H1 (cell line): ENCODE measurements around the gene ASCC2. TPM values are rescaled to one million over a fixed set of nuclear protein-coding genes. Genes with fewer than 3 reads are reported as not detected.

Experiments
- CTCF ChIA-PET: fragments of 300-600 bp; sonication (Branson Sonifier 250); formaldehyde crosslinking; loops from one replicate; lab custom pipeline; 2021; ENCODE audit not compliant: partially characterized antibody; lab: Charles Lee
- POLR2A ChIA-PET: fragments of 300-600 bp; sonication (Branson Sonifier 250); formaldehyde crosslinking; loops from one replicate; lab custom pipeline; 2021; ENCODE audit warnings: inconsistent platforms; ENCODE audit not compliant: partially characterized antibody; lab: Charles Lee
- DNase-seq, 2 experiments: peaks; one replicate each; pipeline versions ENCODE4 v3.0.0 to v3.0.0-alpha.2; 2010 to 2022; ENCODE audit warnings: low spot score in 2 of 2, low read depth in 1 of 2, mixed read lengths in 1 of 2
- FAIRE-seq: peaks from 2 replicates; lab custom pipeline; 2011; peaks lifted over from hg19 to GRCh38; lab: Jason Lieb, UNC
- H2AFZ ChIP-seq: 2 replicates; pipeline ENCODE4 v1.8.1; 2012; ENCODE audit warnings: low read length, inconsistent platforms
- H2AK5ac ChIP-seq: 2 replicates; pipeline ENCODE4 v1.6.1; 2013; ENCODE audit warnings: low read depth, low read length
- H2BK120ac ChIP-seq: replicated peaks from 2 replicates; pipeline ENCODE3; 2013; ENCODE audit warnings: low read depth, low read length, inconsistent platforms
- H2BK12ac ChIP-seq: 2 replicates; pipeline ENCODE4 v1.6.1; 2013; ENCODE audit warnings: low read depth, low read length
- H2BK15ac ChIP-seq: 2 replicates; pipeline ENCODE4 v1.6.1; 2013; ENCODE audit warnings: low read length
- H2BK20ac ChIP-seq: 2 replicates; pipeline ENCODE4 v1.6.1; 2013; ENCODE audit warnings: low read length
- H2BK5ac ChIP-seq: 2 replicates; pipeline ENCODE4 v1.6.1; 2013; ENCODE audit warnings: low read depth, low read length
- H3K14ac ChIP-seq: 2 replicates; pipeline ENCODE4 v1.6.1; 2013; ENCODE audit warnings: inconsistent platforms; ENCODE audit not compliant: insufficient read length
- H3K18ac ChIP-seq: 2 replicates; pipeline ENCODE4 v1.6.1; 2013; ENCODE audit warnings: low read length; ENCODE audit errors: extremely low read depth
- H3K23ac ChIP-seq: 2 replicates; pipeline ENCODE4 v1.6.1; 2013; ENCODE audit warnings: inconsistent platforms; ENCODE audit not compliant: insufficient read length
- H3K23me2 ChIP-seq: 2 replicates; pipeline ENCODE4 v1.6.1; 2013; ENCODE audit warnings: low read depth, low read length
- H3K27ac ChIP-seq: 2 replicates; pipeline ENCODE4 v1.6.1; 2011; ENCODE audit warnings: low read depth, low read length, inconsistent platforms
- H3K27me3 ChIP-seq, 4 experiments: replicated peaks in 1 of 4; 1 replicate in 1 of 4; 2 replicates in 3 of 4; pipeline versions ENCODE4 v1.6.1 to v1.8.1; 2011 to 2013; ENCODE audit warnings: low read length in 3 of 4, mild to moderate bottlenecking in 3 of 4, inconsistent platforms in 2 of 4, mixed read lengths in 2 of 4, moderate library complexity in 1 of 4; ENCODE audit not compliant: control insufficient read depth in 3 of 4, insufficient read depth in 3 of 4; ENCODE audit errors: extremely low read depth in 1 of 4
- H3K36me3 ChIP-seq, 4 experiments: 2 replicates each; pipeline versions ENCODE4 v1.6.1 to v1.8.1; 2011 to 2013; ENCODE audit warnings: mild to moderate bottlenecking in 4 of 4, low read length in 3 of 4, moderate library complexity in 2 of 4, control low read depth in 1 of 4, inconsistent platforms in 1 of 4; ENCODE audit not compliant: insufficient read depth in 4 of 4, control insufficient read depth in 2 of 4
- H3K4ac ChIP-seq: replicated peaks from 2 replicates; pipeline ENCODE3; 2013; ENCODE audit warnings: low read length, low read depth, mixed read lengths, inconsistent platforms; ENCODE audit not compliant: insufficient read length
- H3K4me1 ChIP-seq, 4 experiments: replicated peaks in 1 of 4; 1 replicate in 1 of 4; 2 replicates in 3 of 4; pipeline versions ENCODE4 v1.6.1 to v1.8.1; 2011 to 2013; ENCODE audit warnings: low read length in 3 of 4, inconsistent platforms in 2 of 4, mixed read lengths in 1 of 4; ENCODE audit not compliant: insufficient read depth in 4 of 4, control insufficient read depth in 3 of 4
- H3K4me2 ChIP-seq, 2 experiments: 2 replicates each; pipeline versions ENCODE4 v1.6.1 to v1.8.1; 2011 to 2013; ENCODE audit warnings: low read depth in 2 of 2, low read length in 2 of 2, control low read depth in 1 of 2, inconsistent platforms in 1 of 2, mild to moderate bottlenecking in 1 of 2; ENCODE audit not compliant: insufficient read depth in 1 of 2
- H3K4me3 ChIP-seq, 4 experiments: fragments of 200-600, 300-600 bp in 1 of 4; sonication (generic), shearing (Covaris generic), sonication (Bioruptor Twin) in 1 of 4; 2 replicates each; pipeline versions ENCODE4 v1.5.1 to v1.8.1; 2011 to 2016; ENCODE audit warnings: low read length in 4 of 4, low read depth in 3 of 4, control low read depth in 2 of 4, inconsistent platforms in 2 of 4, mild to moderate bottlenecking in 2 of 4, mixed read lengths in 1 of 4, moderate library complexity in 1 of 4; ENCODE audit not compliant: insufficient read depth in 2 of 4; ENCODE audit errors: extremely low read depth in 1 of 4
- H3K56ac ChIP-seq: replicated peaks from 2 replicates; pipeline ENCODE3; 2013; ENCODE audit warnings: low read depth, mild to moderate bottlenecking, mixed read lengths, low read length, inconsistent platforms; ENCODE audit not compliant: insufficient read length
- H3K79me1 ChIP-seq: 2 replicates; pipeline ENCODE4 v1.6.1; 2013; ENCODE audit warnings: low read depth, low read length, control low read depth
- H3K79me2 ChIP-seq, 2 experiments: 2 replicates each; pipeline versions ENCODE4 v1.6.1 to v1.8.1; 2012 to 2013; ENCODE audit warnings: low read length in 2 of 2, mild to moderate bottlenecking in 2 of 2, inconsistent platforms in 1 of 2; ENCODE audit not compliant: insufficient read depth in 2 of 2, control insufficient read depth in 1 of 2
- H3K9ac ChIP-seq, 4 experiments: replicated peaks in 1 of 4; 1 replicate in 1 of 4; 2 replicates in 3 of 4; pipeline versions ENCODE4 v1.6.1 to v1.8.1; 2011 to 2013; ENCODE audit warnings: low read depth in 3 of 4, low read length in 3 of 4, control low read depth in 2 of 4, mild to moderate bottlenecking in 2 of 4, moderate library complexity in 2 of 4, inconsistent platforms in 1 of 4; ENCODE audit errors: extremely low read depth in 1 of 4
- H3K9me3 ChIP-seq, 2 experiments: 2 replicates each; pipeline versions ENCODE4 v1.6.1 to v1.8.1; 2012 to 2013; ENCODE audit warnings: mild to moderate bottlenecking in 2 of 2, moderate library complexity in 2 of 2, control low read depth in 1 of 2, inconsistent platforms in 1 of 2, low read depth in 1 of 2, low read length in 1 of 2, mixed read lengths in 1 of 2; ENCODE audit not compliant: insufficient read depth in 2 of 2
- H4K20me1 ChIP-seq, 2 experiments: replicated peaks in 1 of 2; 2 replicates each; pipeline versions ENCODE3 to v1.8.1; 2011 to 2013; ENCODE audit warnings: inconsistent platforms in 2 of 2, low read length in 2 of 2, mild to moderate bottlenecking in 1 of 2; ENCODE audit not compliant: insufficient read depth in 2 of 2, control insufficient read depth in 1 of 2
- H4K5ac ChIP-seq: 2 replicates; pipeline ENCODE4 v1.6.1; 2013; ENCODE audit warnings: low read length, low read depth, mixed read lengths, inconsistent platforms; ENCODE audit not compliant: insufficient read length
- H4K8ac ChIP-seq: 2 replicates; pipeline ENCODE4 v1.8.0; 2013; ENCODE audit warnings: mild to moderate bottlenecking, moderate library complexity, low read length, inconsistent platforms; ENCODE audit not compliant: insufficient read depth; ENCODE audit errors: extremely low read depth
- H4K91ac ChIP-seq: replicated peaks from 2 replicates; pipeline ENCODE3; 2013; ENCODE audit warnings: low read length, mixed read lengths, inconsistent platforms; ENCODE audit not compliant: insufficient read length
- BCL11A ChIP-seq, 2 experiments: IDR thresholded peaks; one replicate each; pipeline ENCODE4 v1.6.1; 2011; ENCODE audit warnings: low read depth in 2 of 2, low read length in 2 of 2, mild to moderate bottlenecking in 2 of 2
- CBX5 ChIP-seq: fragments of 300-800, 300-1000 bp; sonication (generic); IDR thresholded peaks from 2 replicates; pipeline ENCODE4 v1.7.1; 2016; ENCODE audit warnings: antibody characterized with exemption, low read length, low read depth
- CHD2 ChIP-seq: IDR thresholded peaks from 2 replicates; pipeline ENCODE4 v1.6.1; 2012; ENCODE audit warnings: low read length, improper control_type of control experiment
- HDAC6 ChIP-seq: IDR thresholded peaks from one replicate; pipeline ENCODE4 v1.7.1; 2012; ENCODE audit warnings: low read depth, mild to moderate bottlenecking, inconsistent platforms, low read length, moderate library complexity
- JUN ChIP-seq: IDR thresholded peaks from 2 replicates; pipeline ENCODE4 v1.6.1; 2011; ENCODE audit warnings: low read depth, mild to moderate bottlenecking, improper control_type of control experiment, low read length
- KDM5A ChIP-seq: fragments of 200-600 bp; IDR thresholded peaks from 2 replicates; pipeline ENCODE4 v1.7.1; 2012; ENCODE audit warnings: mild to moderate bottlenecking, low read length, inconsistent platforms, mixed read lengths
- MAFK ChIP-seq: IDR thresholded peaks from 2 replicates; pipeline ENCODE4 v1.6.1; 2012; ENCODE audit warnings: low read depth, mild to moderate bottlenecking, improper control_type of control experiment, low read length
- PHF8 ChIP-seq: fragments of 200-600 bp; sonication (generic); conservative IDR thresholded peaks from 2 replicates; pipeline ENCODE4 v1.7.1; 2012; ENCODE audit warnings: low read depth, mild to moderate bottlenecking, inconsistent platforms, low read length, moderate library complexity
- RAD21 ChIP-seq, 2 experiments: IDR thresholded peaks in 1 of 2; conservative IDR thresholded peaks in 1 of 2; 2 replicates each; pipeline ENCODE4 v1.6.1; 2011; ENCODE audit warnings: low read depth in 2 of 2, low read length in 2 of 2, improper control_type of control experiment in 1 of 2, inconsistent platforms in 1 of 2, mild to moderate bottlenecking in 1 of 2, moderate library complexity in 1 of 2
- RFX5 ChIP-seq: IDR thresholded peaks from 2 replicates; pipeline ENCODE4 v1.6.1; 2011; ENCODE audit warnings: low read depth, low read length, improper control_type of control experiment, borderline replicate concordance
- SIRT6 ChIP-seq: IDR thresholded peaks from one replicate; pipeline ENCODE4 v1.7.1; 2012; ENCODE audit warnings: low read length, inconsistent platforms
- SIX5 ChIP-seq: IDR thresholded peaks from 2 replicates; pipeline ENCODE4 v1.6.1; 2011; ENCODE audit warnings: mild to moderate bottlenecking, low read depth, low read length
- SP1 ChIP-seq: IDR thresholded peaks from 2 replicates; pipeline ENCODE4 v1.6.1; 2011; ENCODE audit warnings: low read depth, low read length
- TBP ChIP-seq: IDR thresholded peaks from 2 replicates; pipeline ENCODE4 v1.6.1; 2011; ENCODE audit warnings: low read depth, low read length, improper control_type of control experiment
- TEAD4 ChIP-seq: IDR thresholded peaks from 2 replicates; pipeline ENCODE4 v1.6.1; 2012; ENCODE audit warnings: low read depth, low read length, inconsistent platforms, mixed read lengths
- YY1 ChIP-seq: IDR thresholded peaks from 2 replicates; pipeline ENCODE4 v1.6.1; 2011; ENCODE audit warnings: low read depth, mild to moderate bottlenecking, low read length
- WGBS, 2 experiments: shearing (Covaris generic) in 1 of 2; methylation state at CpG; one replicate each; pipeline versions ENCODE4 v1.1.6 to v1.1.7; 2013 to 2015; ENCODE audit warnings: low lambda C conversion rate in 2 of 2, mixed read lengths in 2 of 2, inconsistent platforms in 1 of 2, low coverage in 1 of 2, missing lambda C conversion rate in 1 of 2; ENCODE audit not compliant: insufficient replicate concordance in 2 of 2, insufficient coverage in 1 of 2, insufficient read length in 1 of 2; ENCODE audit errors: extremely low coverage in 1 of 2, missing lambda C conversion rate in 1 of 2; 5-methylcytosine and 5-hydroxymethylcytosine counted together
- polyA plus RNA-seq, 7 experiments: library from polyadenylated mRNA; depleted of rRNA in 3 of 7; stranded (reverse) in 5 of 7; unstranded in 2 of 7; fragments of >200 nt in 5 of 7; fragments of 200-250 nt in 2 of 7; gene quantifications; 1 replicate in 5 of 7; 2 replicates in 1 of 7; 4 replicates in 1 of 7; pipeline versions ENCODE4 v1.2.1 to v1.2.3, GENCODE V29; 2011 to 2013; ENCODE audit warnings: missing spikeins in 2 of 7, mixed read lengths in 2 of 7
- total RNA-seq: library from RNA; stranded (reverse); fragmentation: NEBNext Ultra II Directional; extraction: Animal tissue kit (Norgen Biotek cat#: 25700); gene quantifications from 2 replicates; pipeline ENCODE4 v1.2.1, GENCODE V29; 2021

ASCC2 gene
- total and polyA plus RNA-seq, 2 of the 8 experiments (the other 6 are each of a cell fraction or from before 2014, with no cell fraction given), result 35.0 to 35.8 TPM

- Histone ChIP-seq H3K14ac (no peak overlapping the region), H2AK5ac (no peak overlapping the region), H4K20me1 (no peaks in the 10 kb centered on the region), H3K56ac (no peak overlapping the region), H4K5ac (no peak overlapping the region), H2BK12ac (no peak overlapping the region), H3K79me1 (no peaks in the 10 kb centered on the region), H3K4me1 (peaks cover 0 to 9% (median 4%) of the 10 kb centered on the region in 4 experiments; a peak in 5 of 7 replicates), H3K9ac (no peak overlapping the region), H3K36me3 (no peaks in the 10 kb centered on the region), H4K91ac (no peak overlapping the region), H4K8ac (no peak overlapping the region), H3K27ac (no peak overlapping the region), H3K9me3 (no peaks in the 10 kb centered on the region), H2BK15ac (no peak overlapping the region), H3K27me3 (no peaks in the 10 kb centered on the region), H2BK120ac (no peak overlapping the region), H2BK5ac (no peak overlapping the region), H3K23me2 (no peaks in the 10 kb centered on the region), H3K18ac (no peak overlapping the region), H3K23ac (no peak overlapping the region), H3K4me2 (no peak overlapping the region), H3K4ac (no peak overlapping the region), H2AFZ (peak overlapping the region; percentile 5; the same call in 1 of the 2 replicates), H3K79me2 (no peaks in the 10 kb centered on the region), H2BK20ac (no peak overlapping the region), H3K4me3 (no peak overlapping the region)
- FAIRE-seq (no peak), DNase-seq (no peak)
- WGBS, 2 experiments, result 67% methylated on average over 3 of the region's 3 CpGs; no CpG with 5 or more reads in 1 of the 2 experiments
- POLR2A ChIA-PET, result interaction anchor here (0.6 kb wide), 1 partner anchor 136 kb away, joined by 3 read pairs; no protein-coding TSS in a partner anchor
- CTCF ChIA-PET, result interaction anchor here (1.2 kb wide), 1 partner anchor 19 kb away, joined by 4 read pairs; no protein-coding TSS in a partner anchor
- TF ChIP-seq SIX5, result no peak
- TF ChIP-seq CHD2, result no peak
- no peak for TF ChIP-seq CBX5
- no peak for TF ChIP-seq HDAC6
- TF ChIP-seq JUN, result no peak
- no peak for TF ChIP-seq MAFK
- TF ChIP-seq PHF8, result no peak
- TF ChIP-seq SP1, result no peak
- no peak for TF ChIP-seq KDM5A
- TF ChIP-seq TEAD4, result no peak
- no peak for TF ChIP-seq BCL11A (IDR thresholded peaks at IDR 0.05; ENCODE audit: low read depth in 2 of 2, low read length in 2 of 2)
- no peak for TF ChIP-seq TBP
- no peak for TF ChIP-seq RAD21 (IDR thresholded peaks at IDR 0.05 in 1 of 2, conservative IDR thresholded peaks at IDR 0.05 in 1 of 2; ENCODE audit: low read depth in 2 of 2, low read length in 2 of 2)
- TF ChIP-seq YY1, result no peak
- no peak for TF ChIP-seq SIRT6
- TF ChIP-seq RFX5, result no peak
These were observed 32.5 kb upstream of the ASCC2 start for GRCh38 chr22:29870574-29870973.
